Bronchial epithelial cell (primary cell): ENCODE data around the gene YBX3. TPM values are rescaled to one million over a fixed set of nuclear protein-coding genes. Genes with fewer than 3 reads are reported as not detected.
A peak's percentile ranks its signal among the peaks of the same experiment; 100 is the strongest.

Source experiments
- DNase-seq: peaks from one replicate; pipeline ENCODE4 v3.0.0-alpha.2; 2010; ENCODE audit warnings: low read depth
- FAIRE-seq: peaks from 2 replicates; lab custom pipeline; 2011; peaks lifted over from hg19 to GRCh38; lab: Jason Lieb, UNC
- H3K27me3 ChIP-seq: 2 replicates; pipeline ENCODE4 v1.5.1; 2011; ENCODE audit warnings: low read length; ENCODE audit not compliant: control insufficient read depth, insufficient read depth
- H3K36me3 ChIP-seq: 2 replicates; pipeline ENCODE4 v1.5.1; 2011; ENCODE audit warnings: low read length; ENCODE audit not compliant: control insufficient read depth, insufficient read depth
- H3K4me3 ChIP-seq: 2 replicates; pipeline ENCODE4 v1.5.1; 2011; ENCODE audit warnings: mild to moderate bottlenecking, low read depth, low read length, control low read depth
- total RNA-seq: library from RNA; depleted of rRNA; stranded (reverse); fragments of >200 nt; gene quantifications from 2 replicates; pipeline ENCODE4 v1.2.1, GENCODE V29; 2014
- TF ChIP-seq, protein P1 (sequence below): IDR thresholded peaks from 2 replicates; pipeline ENCODE4 v1.5.1; 2011; ENCODE audit warnings: mild to moderate bottlenecking, moderate library complexity, low read length, control low read depth, inconsistent platforms; ENCODE audit not compliant: insufficient read depth, severe bottlenecking

Gene YBX3
- total RNA-seq, 1 donor from 2014 or later, result 134 TPM

DNA sequence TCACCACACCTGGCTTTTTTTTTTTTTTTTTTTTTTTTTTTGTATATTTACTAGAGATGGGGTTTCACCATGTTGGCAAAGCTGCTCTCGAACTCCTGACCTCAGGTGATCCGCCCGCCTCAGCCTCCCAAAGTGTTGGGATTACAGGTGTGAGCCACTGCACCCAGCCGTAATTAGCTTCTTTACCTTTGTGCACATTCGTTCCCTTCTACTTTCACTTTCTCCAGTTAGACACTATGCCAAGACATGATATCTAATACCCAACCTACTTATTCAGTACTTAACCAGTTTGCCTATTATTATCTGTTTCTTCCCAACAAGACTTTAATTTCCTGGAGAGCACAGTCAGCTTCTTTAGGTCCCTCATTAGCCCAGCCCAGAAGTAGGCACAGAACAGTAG lies 54.6 kb downstream of the YBX3 start:
- H3K36me3 ChIP-seq, result no peaks in the 10 kb centered on the region
- no peaks in the 10 kb centered on the region for H3K27me3 ChIP-seq
- FAIRE-seq (no peak), DNase-seq (peak; percentile 18)
- TF ChIP-seq, protein P1, sequence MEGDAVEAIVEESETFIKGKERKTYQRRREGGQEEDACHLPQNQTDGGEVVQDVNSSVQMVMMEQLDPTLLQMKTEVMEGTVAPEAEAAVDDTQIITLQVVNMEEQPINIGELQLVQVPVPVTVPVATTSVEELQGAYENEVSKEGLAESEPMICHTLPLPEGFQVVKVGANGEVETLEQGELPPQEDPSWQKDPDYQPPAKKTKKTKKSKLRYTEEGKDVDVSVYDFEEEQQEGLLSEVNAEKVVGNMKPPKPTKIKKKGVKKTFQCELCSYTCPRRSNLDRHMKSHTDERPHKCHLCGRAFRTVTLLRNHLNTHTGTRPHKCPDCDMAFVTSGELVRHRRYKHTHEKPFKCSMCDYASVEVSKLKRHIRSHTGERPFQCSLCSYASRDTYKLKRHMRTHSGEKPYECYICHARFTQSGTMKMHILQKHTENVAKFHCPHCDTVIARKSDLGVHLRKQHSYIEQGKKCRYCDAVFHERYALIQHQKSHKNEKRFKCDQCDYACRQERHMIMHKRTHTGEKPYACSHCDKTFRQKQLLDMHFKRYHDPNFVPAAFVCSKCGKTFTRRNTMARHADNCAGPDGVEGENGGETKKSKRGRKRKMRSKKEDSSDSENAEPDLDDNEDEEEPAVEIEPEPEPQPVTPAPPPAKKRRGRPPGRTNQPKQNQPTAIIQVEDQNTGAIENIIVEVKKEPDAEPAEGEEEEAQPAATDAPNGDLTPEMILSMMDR, result no peak
- no peak overlapping the region for H3K4me3 ChIP-seq

DNA sequence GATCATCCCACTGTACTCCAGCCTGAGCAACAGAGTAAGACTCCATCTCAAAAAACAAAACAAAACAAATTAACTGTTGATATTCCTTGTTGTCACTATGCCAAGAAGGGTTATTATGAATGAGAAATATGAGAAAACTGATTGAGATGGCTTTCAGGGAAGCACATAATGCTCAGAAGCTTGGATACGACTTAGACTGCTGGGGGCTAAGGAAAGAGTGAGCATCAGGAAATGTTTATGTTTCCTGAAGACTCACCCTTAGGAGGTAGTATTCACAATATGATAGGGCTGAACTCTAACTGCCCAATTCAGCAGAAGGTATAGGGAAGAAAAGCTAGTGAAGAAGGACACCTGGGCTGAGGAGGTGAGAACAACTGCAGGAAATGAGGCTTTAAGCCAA lies 55.5 kb downstream of the YBX3 start:
- Histone ChIP-seq H3K4me3 (no peak overlapping the region), H3K27me3 (no peaks in the 10 kb centered on the region), H3K36me3 (no peaks in the 10 kb centered on the region)
- TF ChIP-seq, protein P1, result no peak
- FAIRE-seq (no peak), DNase-seq (no peak)

DNA sequence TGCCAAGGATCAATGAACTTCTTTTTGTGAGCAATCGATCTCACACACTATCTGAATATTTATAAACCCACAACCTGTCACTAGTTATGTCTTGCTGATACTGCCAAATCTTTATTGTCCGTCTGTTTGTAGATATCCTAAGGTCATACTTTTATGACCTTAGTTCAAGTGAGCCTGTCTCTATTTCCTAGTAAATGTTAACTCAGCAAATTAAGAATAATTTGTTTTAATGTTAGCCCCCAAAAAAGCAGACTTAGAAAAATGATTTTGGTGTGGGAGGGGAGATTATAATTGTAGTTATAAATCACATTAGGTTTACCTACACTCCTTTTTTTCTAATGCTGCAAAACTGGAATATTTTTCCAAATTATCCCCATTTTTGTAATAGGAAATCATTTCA lies 58.6 kb downstream of the YBX3 start:
- no peak for FAIRE-seq
- no peak for DNase-seq
- Histone ChIP-seq H3K36me3 (no peaks in the 10 kb centered on the region), H3K27me3 (no peaks in the 10 kb centered on the region), H3K4me3 (no peak overlapping the region)
- TF ChIP-seq, protein P1, result no peak

DNA sequence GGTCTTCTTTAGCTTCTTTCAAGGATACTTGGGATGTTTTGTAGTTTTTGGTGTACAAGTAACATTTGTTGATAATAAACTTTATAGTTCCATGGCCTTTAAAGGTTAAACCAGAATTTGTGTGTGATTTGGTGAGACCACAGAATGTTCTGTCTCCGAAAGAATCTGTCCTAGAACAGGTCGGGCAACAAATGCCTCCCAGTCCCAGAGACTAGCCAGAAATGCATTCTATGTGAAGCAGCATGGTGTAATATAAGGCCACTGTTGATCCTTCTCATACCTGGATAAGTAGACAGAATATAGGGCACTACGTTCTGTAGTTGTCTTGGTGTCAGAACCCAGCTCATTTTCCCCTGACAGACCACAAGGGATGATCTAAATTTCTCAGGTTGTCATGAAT lies 59.3 kb downstream of the YBX3 start:
- no peak for DNase-seq
- peak; percentile 40 for FAIRE-seq
- H3K36me3 ChIP-seq, result no peaks in the 10 kb centered on the region
- no peak overlapping the region for H3K4me3 ChIP-seq
- TF ChIP-seq, protein P1, result no peak
- no peaks in the 10 kb centered on the region for H3K27me3 ChIP-seq

- DNase-seq, result peak; percentile 82
- Histone ChIP-seq H3K4me3 (no peak overlapping the region), H3K36me3 (no peaks in the 10 kb centered on the region), H3K27me3 (no peaks in the 10 kb centered on the region)
- TF ChIP-seq, protein P1, result no peak
- FAIRE-seq, result no peak
Observed at GRCh38 chr12:10661338-10661737, 61.8 kb downstream of the YBX3 start.

DNA sequence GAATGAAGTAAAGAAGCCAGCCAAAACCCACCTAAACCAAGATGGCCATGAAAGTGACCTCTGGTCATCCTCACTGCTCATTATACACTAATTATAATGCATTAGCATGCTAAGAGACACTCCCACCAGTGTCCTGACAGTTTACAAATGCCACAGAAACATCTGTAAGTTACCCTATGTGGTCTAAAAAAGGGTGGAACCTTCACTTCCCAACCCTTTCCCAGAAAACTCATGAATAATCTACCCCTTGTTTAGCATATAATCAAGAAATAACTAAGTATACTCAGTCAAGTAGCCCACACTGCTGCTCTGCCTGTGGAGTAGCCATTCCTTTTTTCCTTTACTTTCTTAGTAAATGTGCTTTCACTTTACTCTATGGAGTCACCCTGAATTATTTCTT lies 69.1 kb downstream of the YBX3 start:
- DNase-seq (no peak), FAIRE-seq (no peak)
- H3K36me3 ChIP-seq, result no peaks in the 10 kb centered on the region

More for the DNA sequence above, 69.1 kb downstream of the YBX3 start:
- Histone ChIP-seq H3K27me3 (no peaks in the 10 kb centered on the region), H3K4me3 (no peak overlapping the region)
- TF ChIP-seq, protein P1, result no peak
